Gastroesophageal sphincter (tissue), 4 donors: ENCODE data around the gene PLAGL2. TPM values are rescaled to one million over a fixed set of nuclear protein-coding genes. Genes with fewer than 3 reads are reported as not detected.

Experiments
- ATAC-seq: fragments of 150-250 bp; one replicate; pipeline ENCODE4 v1.9.1; 2016; ENCODE audit warnings: mild to moderate bottlenecking, moderate library complexity
- H3K27ac ChIP-seq, 4 donors: fragments of 200-600 bp; sonication (generic) in 3 of 4; 1 replicate in 3 of 4; 2 replicates in 1 of 4; pipeline ENCODE4 v1.5.1; 2016 to 2019
- H3K27me3 ChIP-seq: fragments of 200-600 bp; sonication (generic); one replicate; pipeline ENCODE4 v1.5.1; 2019
- H3K36me3 ChIP-seq, 2 donors: fragments of 200-600 bp; sonication (generic); one replicate each; pipeline ENCODE4 v1.5.1; 2019; ENCODE audit warnings: control low read depth in 1 of 2
- H3K4me1 ChIP-seq, 3 donors: fragments of 200-600 bp; sonication (generic); 1 replicate in 2 of 3; 2 replicates in 1 of 3; pipeline ENCODE4 v1.5.1; 2016 to 2019; ENCODE audit warnings: control low read depth in 2 of 3
- H3K4me3 ChIP-seq, 2 donors: fragments of 200-600 bp; sonication (generic); one replicate each; pipeline ENCODE4 v1.5.1; 2019; ENCODE audit warnings: mild to moderate bottlenecking in 1 of 2, moderate library complexity in 1 of 2
- H3K9me3 ChIP-seq, 3 donors: fragments of 200-600 bp; sonication (generic); one replicate each; pipeline ENCODE4 v1.5.1; 2017 to 2019; ENCODE audit warnings: control low read depth in 2 of 3
- CTCF ChIP-seq, 4 experiments: fragments of 200-600 bp in 2 of 4; fragments of 450-650 bp in 2 of 4; sonication (generic) in 1 of 4; IDR thresholded peaks; one replicate each; pipeline ENCODE4 v1.5.1; 2017 to 2019; ENCODE audit warnings: antibody characterized with exemption in 4 of 4, mild to moderate bottlenecking in 2 of 4, moderate library complexity in 2 of 4
- EP300 ChIP-seq: sonication (generic); formaldehyde crosslinking; IDR thresholded peaks from one replicate; pipeline ENCODE4 v1.6.1; 2017; ENCODE audit warnings: antibody characterized with exemption, mild to moderate bottlenecking
- POLR2A ChIP-seq, 2 donors: fragments of 450-650 bp; IDR thresholded peaks; one replicate each; pipeline ENCODE4 v1.6.1; 2017; ENCODE audit warnings: antibody characterized with exemption in 2 of 2, mild to moderate bottlenecking in 2 of 2, moderate library complexity in 1 of 2
- POLR2AphosphoS5 ChIP-seq: sonication (generic); formaldehyde crosslinking; IDR thresholded peaks from one replicate; pipeline ENCODE4 v1.6.1; 2017; ENCODE audit warnings: antibody characterized with exemption
- WGBS, 2 donors: methylation state at CpG; one replicate each; pipeline ENCODE4 v1.1.5; 2018; ENCODE audit warnings: low coverage in 1 of 2; 5-methylcytosine and 5-hydroxymethylcytosine counted together
- total RNA-seq, 4 donors: library from RNA; depleted of rRNA; stranded (reverse); fragments of >200 nt; gene quantifications; one replicate each; pipeline ENCODE4 v1.1.0, GENCODE V29; 2016

Gene PLAGL2
- total RNA-seq, 4 donors from 2014 or later: 5.8 to 11.0 (median 6.1) TPM

- Histone ChIP-seq H3K27ac (no peak overlapping the region), H3K4me1 (no peaks in the 10 kb centered on the region), H3K27me3 (no peaks in the 10 kb centered on the region), H3K9me3 (no peaks in the 10 kb centered on the region), H3K4me3 (no peak overlapping the region), H3K36me3 (peaks cover 0 to 23% of the 10 kb centered on the region in 2 donors)
- TF ChIP-seq CTCF (IDR thresholded peaks at IDR 0.05) (no peak), POLR2A (IDR thresholded peaks at IDR 0.05) (no peak), EP300 (no peak), POLR2AphosphoS5 (no peak)
- ATAC-seq: no peak
- WGBS, 2 donors: 0 to 13% methylated on average over 1 of the region's 1 CpG
Observed at GRCh38 chr20:32240205-32240604, 32.7 kb upstream of the PLAGL2 start.

GRCh38 chr20:32238483-32239425 is 31.2 kb upstream of the PLAGL2 start:
- no peak for TF ChIP-seq EP300
- TF ChIP-seq CTCF (IDR thresholded peaks at IDR 0.05): no peak
- TF ChIP-seq POLR2A (IDR thresholded peaks at IDR 0.05): no peak
- TF ChIP-seq POLR2AphosphoS5: no peak
- no peaks in the 10 kb centered on the region for H3K4me1 ChIP-seq
- H3K27me3 ChIP-seq: no peaks in the 10 kb centered on the region
- 79 to 88% methylated on average over 6 to 7 of the region's 9 CpGs for WGBS, 2 donors
- no peak for ATAC-seq
- no peaks in the 10 kb centered on the region for H3K9me3 ChIP-seq
- no peak overlapping the region for H3K27ac ChIP-seq
- H3K4me3 ChIP-seq: no peak overlapping the region
- H3K36me3 ChIP-seq: peaks cover 0 to 37% of the 10 kb centered on the region in 2 donors

- no peak for ATAC-seq
Observed at GRCh38 chr20:32237419-32237818, 29.9 kb upstream of the PLAGL2 start.

GRCh38 chr20:32236819-32237218 is 29.3 kb upstream of the PLAGL2 start:
- Histone ChIP-seq H3K9me3 (no peaks in the 10 kb centered on the region), H3K27me3 (no peaks in the 10 kb centered on the region), H3K4me3 (no peak overlapping the region), H3K27ac (no peak overlapping the region), H3K36me3 (peaks cover 0 to 57% of the 10 kb centered on the region in 2 donors), H3K4me1 (no peaks in the 10 kb centered on the region)
- no peak for ATAC-seq
- WGBS, 2 donors: 100% methylated on average over 1 to 2 of the region's 2 CpGs
- TF ChIP-seq CTCF (IDR thresholded peaks at IDR 0.05): no peak
- no peak for TF ChIP-seq POLR2AphosphoS5
- no peak for TF ChIP-seq POLR2A (IDR thresholded peaks at IDR 0.05)
- no peak for TF ChIP-seq EP300

More at GRCh38 chr20:32237419-32237818, 29.9 kb upstream of the PLAGL2 start:
- no peak overlapping the region for H3K27ac ChIP-seq
- H3K36me3 ChIP-seq: peaks cover 0 to 51% of the 10 kb centered on the region in 2 donors
- WGBS, 2 donors: 85 to 91% methylated on average over 5 to 6 of the region's 6 CpGs
- H3K4me1 ChIP-seq: no peaks in the 10 kb centered on the region
- no peaks in the 10 kb centered on the region for H3K27me3 ChIP-seq
- no peaks in the 10 kb centered on the region for H3K9me3 ChIP-seq
- no peak overlapping the region for H3K4me3 ChIP-seq
- TF ChIP-seq POLR2AphosphoS5 (no peak), POLR2A (IDR thresholded peaks at IDR 0.05) (no peak), EP300 (no peak), CTCF (IDR thresholded peaks at IDR 0.05) (no peak)

GRCh38 chr20:32236048-32236533 is 28.5 kb upstream of the PLAGL2 start:
- TF ChIP-seq EP300 (no peak), CTCF (IDR thresholded peaks at IDR 0.05) (no peak), POLR2A (IDR thresholded peaks at IDR 0.05) (no peak), POLR2AphosphoS5 (no peak)
- Histone ChIP-seq H3K27ac (no peak overlapping the region), H3K27me3 (no peaks in the 10 kb centered on the region), H3K4me3 (no peak overlapping the region), H3K4me1 (no peaks in the 10 kb centered on the region), H3K36me3 (peaks cover 0 to 64% of the 10 kb centered on the region in 2 donors), H3K9me3 (no peaks in the 10 kb centered on the region)
- no peak for ATAC-seq
- WGBS, 2 donors: 100% methylated on average over 1 to 2 of the region's 3 CpGs
